Mucosa of gallbladder (tissue), 1 donor: ENCODE results near the gene HMCN2. TPM values are rescaled to one million over a fixed set of nuclear protein-coding genes. Genes with fewer than 3 reads are reported as not detected.

ENCODE experiments used
- DNase-seq: peaks from one replicate; pipeline ENCODE4 v3.0.0-alpha.2; 2020; ENCODE audit warnings: low spot score
- total RNA-seq: library from RNA; stranded (reverse); gene quantifications from one replicate; pipeline ENCODE4 v1.2.1, GENCODE V29; 2021
- donor health status: DM: no; HTN: no; CAD: no.

The HMCN2 gene
- total RNA-seq, 1 donor from 2014 or later = 1.8 TPM

- no peak for DNase-seq
Observed at GRCh38 chr9:130290291-130291181, 25.0 kb downstream of the HMCN2 start.

GRCh38 chr9:130291474-130291873 lies 25.9 kb downstream of the HMCN2 start:
- DNase-seq = no peak

- DNase-seq = no peak
Observed at GRCh38 chr9:130292106-130292505, 26.5 kb downstream of the HMCN2 start.

- DNase-seq = no peak
Observed at GRCh38 chr9:130294664-130295063, 29.1 kb downstream of the HMCN2 start.

- no peak for DNase-seq
Observed at GRCh38 chr9:130295431-130295830, 29.9 kb downstream of the HMCN2 start.

- no peak for DNase-seq
Observed at GRCh38 chr9:130295945-130296782, 30.6 kb downstream of the HMCN2 start.

- no peak for DNase-seq
Observed at GRCh38 chr9:130296783-130297055, 31.2 kb downstream of the HMCN2 start.

GRCh38 chr9:130297371-130297770 lies 31.8 kb downstream of the HMCN2 start:
- no peak for DNase-seq

- no peak for DNase-seq
Observed at GRCh38 chr9:130298662-130299279, 33.2 kb downstream of the HMCN2 start.

GRCh38 chr9:130299785-130300615 lies 34.4 kb downstream of the HMCN2 start:
- DNase-seq = no peak

- no peak for DNase-seq
Observed at GRCh38 chr9:130300739-130301138, 35.2 kb downstream of the HMCN2 start.

- peak; percentile 52 for DNase-seq
Observed at GRCh38 chr9:130301483-130302286, 36.1 kb downstream of the HMCN2 start.

GRCh38 chr9:130302785-130303612 lies 37.4 kb downstream of the HMCN2 start:
- no peak for DNase-seq

GRCh38 chr9:130303613-130304055 lies 38.1 kb downstream of the HMCN2 start:
- no peak for DNase-seq

GRCh38 chr9:130304116-130304515 lies 38.6 kb downstream of the HMCN2 start:
- DNase-seq = no peak

GRCh38 chr9:130304643-130305042 lies 39.1 kb downstream of the HMCN2 start:
- no peak for DNase-seq

- DNase-seq = no peak
Observed at GRCh38 chr9:130305381-130305780, 39.8 kb downstream of the HMCN2 start.

- DNase-seq = no peak
Observed at GRCh38 chr9:130306823-130307666, 41.5 kb downstream of the HMCN2 start.

- no peak for DNase-seq
Observed at GRCh38 chr9:130307667-130307943, 42.0 kb downstream of the HMCN2 start.
